GM19468 (cell line): ENCODE results near the gene EGFR.

Experiments
- ATAC-seq: cut with Tn5 transposase; IDR thresholded peaks from one replicate; pipeline ENCODE4 v1.9.1; 2021; ENCODE audit warnings: mild to moderate bottlenecking, moderate library complexity, moderate number of reproducible peaks; ENCODE audit not compliant: unreplicated experiment; ENCODE audit errors: extremely low read depth

The EGFR gene

DNA sequence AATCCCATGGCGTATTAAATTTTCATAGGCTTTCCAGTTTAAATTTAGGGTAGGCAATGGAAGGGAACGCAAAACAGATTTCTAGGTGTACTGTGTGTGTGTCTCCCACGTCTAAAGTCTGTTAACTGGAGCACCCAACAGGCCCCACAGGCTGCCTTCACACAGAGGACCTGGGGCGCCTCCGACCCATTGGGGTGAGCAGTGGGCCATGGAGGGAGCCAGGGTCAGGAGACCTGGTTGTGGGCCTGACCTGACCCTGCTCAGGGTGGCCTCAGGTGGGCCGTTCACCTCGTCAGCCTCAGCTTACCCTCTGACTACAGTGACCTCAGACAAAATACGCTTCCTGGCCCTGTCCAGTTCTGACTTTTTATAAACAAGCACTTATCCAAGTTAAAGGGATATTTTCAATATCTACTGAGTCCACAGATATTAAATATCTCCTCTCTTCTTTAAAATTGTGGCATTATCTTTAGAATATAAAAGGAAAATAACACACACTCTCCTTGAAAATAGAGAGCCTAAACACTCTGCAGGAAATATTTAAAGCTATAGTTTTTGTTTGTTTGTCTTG, 159.6 kb downstream of the EGFR start:
- no peak for ATAC-seq

DNA sequence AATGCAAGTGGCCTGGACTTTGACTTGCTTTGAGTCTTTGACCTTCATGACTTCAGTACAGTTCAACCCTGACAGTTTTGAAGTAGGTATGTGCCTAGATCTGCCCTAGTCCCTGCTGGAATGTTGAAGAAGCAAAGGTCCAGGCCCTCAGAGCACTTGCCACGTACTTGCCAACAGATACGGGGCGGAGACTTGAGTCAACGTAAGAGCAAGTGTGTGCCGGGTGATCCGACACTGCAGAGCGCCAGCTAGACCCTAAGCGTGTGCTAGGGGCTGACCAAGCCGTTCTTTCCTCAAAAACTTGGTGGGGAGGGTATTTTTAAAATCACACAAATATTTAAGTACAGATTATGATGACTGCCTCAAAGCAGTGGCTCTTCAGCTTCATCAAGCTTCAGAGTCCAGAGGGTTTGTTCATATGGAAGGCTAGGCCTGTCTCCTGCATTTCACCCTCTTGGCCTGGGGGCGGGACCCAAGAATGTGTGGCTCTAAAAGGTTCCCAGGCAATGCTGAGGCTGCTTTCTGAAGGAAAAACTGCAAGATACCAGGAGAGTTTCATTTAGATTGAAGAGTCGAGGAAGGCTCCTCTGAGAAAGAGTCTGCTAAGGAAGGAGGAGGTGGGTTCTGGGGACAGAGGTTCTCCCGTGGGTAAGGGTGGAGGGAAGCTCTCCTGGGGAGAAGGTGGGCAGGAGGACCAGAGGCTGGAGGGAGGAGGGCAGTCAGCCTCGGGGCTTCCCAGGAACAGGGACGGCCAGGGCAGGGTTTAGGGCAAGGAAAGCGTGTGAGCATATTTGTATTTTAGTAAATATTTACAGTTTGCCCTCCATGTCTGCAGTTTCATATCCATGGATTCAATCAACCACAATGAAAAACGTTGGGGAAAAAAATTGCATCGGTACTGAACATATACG, 160.3 kb downstream of the EGFR start:
- no peak for ATAC-seq

DNA sequence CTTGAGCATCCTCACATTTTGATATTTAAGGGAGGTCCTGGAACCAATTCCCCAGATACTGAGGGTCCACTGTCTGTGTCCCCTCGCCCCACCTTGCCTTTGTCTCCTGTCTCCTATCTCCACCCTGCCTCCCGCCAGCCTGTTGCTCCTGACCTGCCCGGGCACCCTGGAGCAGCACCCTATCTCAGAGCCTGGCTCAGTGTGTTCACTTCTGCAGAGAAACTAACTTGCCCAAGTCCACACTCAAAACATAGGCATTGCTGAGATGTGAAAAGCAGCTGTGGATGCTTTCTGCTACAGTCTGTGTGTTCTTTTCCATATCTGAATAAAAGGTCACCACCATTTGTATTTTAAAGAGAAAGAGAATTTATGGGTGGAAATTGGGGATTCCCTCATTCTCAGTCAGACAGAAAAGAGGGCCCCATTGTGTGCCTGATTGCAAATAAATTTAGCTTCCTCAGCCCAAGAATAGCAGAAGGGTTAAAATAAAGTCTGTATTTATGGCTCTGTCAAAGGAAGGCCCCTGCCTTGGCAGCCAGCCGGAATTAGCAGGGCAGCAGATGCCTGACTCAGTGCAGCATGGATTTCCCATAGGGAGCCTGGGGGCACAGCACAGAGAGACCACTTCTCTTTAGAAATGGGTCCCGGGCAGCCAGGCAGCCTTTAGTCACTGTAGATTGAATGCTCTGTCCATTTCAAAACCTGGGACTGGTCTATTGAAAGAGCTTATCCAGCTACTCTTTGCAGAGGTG, 161.3 kb downstream of the EGFR start:
- no peak for ATAC-seq

DNA sequence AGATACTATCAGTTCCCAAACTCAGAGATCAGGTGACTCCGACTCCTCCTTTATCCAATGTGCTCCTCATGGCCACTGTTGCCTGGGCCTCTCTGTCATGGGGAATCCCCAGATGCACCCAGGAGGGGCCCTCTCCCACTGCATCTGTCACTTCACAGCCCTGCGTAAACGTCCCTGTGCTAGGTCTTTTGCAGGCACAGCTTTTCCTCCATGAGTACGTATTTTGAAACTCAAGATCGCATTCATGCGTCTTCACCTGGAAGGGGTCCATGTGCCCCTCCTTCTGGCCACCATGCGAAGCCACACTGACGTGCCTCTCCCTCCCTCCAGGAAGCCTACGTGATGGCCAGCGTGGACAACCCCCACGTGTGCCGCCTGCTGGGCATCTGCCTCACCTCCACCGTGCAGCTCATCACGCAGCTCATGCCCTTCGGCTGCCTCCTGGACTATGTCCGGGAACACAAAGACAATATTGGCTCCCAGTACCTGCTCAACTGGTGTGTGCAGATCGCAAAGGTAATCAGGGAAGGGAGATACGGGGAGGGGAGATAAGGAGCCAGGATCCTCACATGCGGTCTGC, 162.2 kb downstream of the EGFR start:
- ATAC-seq = no peak

DNA sequence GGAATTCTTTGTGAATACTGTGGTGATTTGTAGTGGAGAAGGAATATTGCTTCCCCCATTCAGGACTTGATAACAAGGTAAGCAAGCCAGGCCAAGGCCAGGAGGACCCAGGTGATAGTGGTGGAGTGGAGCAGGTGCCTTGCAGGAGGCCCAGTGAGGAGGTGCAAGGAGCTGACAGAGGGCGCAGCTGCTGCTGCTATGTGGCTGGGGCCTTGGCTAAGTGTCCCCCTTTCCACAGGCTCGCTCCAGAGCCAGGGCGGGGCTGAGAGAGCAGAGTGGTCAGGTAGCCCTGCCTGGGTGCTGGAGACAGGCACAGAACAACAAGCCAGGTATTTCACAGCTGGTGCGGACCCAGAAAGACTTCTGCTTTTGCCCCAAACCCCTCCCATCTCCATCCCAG, 162.9 kb downstream of the EGFR start:
- no peak for ATAC-seq

DNA sequence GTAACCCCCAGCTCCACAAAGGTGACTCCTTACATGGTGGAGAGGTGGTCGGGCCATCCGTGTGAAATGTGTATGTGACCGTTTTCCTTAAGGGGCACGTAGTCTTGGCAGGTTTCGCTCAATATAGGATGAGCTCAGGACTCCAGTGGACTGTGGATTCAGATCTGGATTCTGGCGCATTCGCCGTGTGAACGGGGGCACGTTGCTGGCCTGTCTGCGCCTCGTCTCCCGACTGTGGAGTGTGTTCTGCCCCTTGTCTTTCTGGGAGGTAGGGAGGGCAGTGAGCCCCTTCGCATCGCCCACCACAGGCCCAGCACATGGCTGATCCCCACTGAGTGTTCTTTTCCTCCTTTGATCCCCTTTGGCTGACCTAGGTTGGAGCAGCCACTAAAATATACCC, 165.1 kb downstream of the EGFR start:
- no peak for ATAC-seq

DNA sequence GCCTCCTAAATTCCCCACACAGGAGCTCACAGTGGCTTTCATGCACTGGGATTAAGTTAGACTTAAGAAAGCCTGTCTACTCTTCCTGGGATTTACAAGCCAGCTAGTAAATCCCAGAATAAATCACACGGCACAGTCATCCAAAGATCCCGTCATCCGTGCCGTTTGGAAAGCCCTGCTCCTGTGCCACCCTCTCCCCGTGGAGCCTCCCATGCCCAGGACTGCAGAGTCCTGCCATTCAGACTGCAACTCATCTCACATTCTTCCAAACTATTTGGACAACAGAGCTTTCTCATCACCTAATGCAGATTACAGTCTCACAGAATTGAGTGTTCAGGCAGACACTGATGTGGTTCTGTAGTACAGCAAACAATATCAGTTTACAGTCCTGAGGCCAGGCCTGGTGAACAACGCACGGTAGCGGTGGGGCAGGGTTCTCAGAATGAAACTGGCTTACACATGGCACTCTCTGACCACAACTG, 166.5 kb downstream of the EGFR start:
- ATAC-seq = no peak

DNA sequence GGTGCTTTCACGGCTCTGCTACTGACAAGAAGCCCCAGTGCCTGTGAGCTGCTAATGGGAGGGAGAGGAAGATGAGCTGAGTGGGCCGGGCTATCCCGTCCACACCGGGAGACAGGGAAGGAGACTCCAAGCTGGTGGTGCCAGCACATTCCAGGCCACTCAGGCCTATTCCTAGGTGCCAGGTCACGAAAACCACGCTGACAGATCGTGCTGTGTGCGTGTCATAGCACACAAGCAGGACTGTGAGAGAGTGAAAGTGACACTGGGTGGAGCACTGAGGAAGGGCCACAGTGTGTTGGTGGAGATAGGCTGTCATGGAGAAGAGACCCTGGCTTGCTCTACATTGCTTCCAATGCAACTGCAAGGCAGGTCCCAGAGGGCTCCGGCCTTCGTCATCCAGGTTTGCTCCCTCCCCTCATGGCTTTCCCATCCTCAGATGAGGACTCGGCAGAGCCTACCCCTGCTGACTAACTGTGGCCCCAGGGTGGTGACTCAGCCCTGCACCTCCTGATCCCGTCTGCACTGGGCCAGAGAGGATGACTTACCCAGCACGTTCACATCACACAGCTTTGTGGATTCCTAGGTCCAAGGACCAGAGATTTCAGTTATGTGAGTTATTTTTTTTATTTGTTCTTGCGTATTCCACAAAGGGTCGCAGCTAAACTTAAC, 167.3 kb downstream of the EGFR start:
- no peak for ATAC-seq

DNA sequence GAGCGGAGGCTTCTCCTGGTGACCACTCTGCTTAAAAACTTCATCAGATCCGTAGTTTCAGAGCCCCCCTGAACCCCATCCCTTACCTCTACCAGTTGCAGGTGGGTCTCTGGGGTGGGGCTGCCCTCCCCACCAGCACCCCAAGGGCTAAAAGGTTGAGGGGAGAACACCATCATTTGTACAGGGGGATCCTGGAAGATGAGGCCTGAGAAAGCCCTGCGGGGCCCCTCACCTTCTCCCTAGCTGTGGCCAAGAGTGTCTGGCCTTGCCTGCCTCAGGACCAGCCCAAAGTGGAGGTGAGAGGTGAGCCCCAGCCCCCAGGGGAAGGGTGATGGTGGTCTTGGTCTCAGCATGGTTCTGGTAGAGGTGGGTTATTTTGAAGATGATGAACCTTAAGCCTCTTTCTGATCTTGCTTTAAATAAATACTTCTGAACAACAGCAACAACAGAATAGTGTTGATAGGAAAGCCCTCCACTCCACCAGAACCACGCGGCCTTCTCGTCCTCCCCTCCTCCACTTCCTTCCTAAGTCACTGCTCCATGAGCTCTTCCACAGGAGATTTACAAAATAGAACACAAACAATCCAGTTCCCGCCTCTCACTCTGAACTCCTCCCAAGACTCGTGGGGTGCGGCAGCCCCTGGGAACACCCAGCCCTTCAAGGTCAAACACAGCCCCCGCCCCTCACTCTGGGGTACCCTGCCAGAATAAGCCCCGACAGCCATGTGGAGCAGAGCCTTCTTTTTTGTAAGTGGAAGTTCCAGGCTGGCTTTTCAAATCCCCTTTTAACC, 169.1 kb downstream of the EGFR start:
- ATAC-seq = no peak

DNA sequence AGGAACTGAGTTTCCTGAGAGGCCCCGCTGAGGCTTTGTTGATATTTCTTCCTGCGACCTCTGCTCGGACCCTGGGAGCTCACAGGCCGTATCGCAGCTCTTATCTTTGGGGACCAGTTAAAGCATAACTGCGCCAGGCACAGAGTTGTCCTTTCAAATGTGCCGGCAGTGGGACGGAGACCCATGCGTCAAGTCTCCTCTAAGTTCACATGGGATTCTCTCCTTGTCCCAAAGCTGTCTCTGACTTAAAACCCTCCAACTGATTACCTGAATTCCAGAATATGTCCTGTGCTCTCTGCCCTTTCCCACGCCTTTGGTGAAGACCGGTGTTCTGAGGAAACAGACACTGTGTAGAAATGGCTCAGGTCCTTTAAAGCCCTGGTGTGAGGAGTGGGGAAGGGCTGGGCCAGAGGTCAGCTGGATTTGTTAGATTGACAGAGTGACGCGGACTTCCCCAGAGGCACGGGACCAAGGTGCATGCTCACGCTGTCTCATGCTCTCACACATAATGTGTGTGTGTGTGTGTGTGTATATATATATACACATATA, 169.8 kb downstream of the EGFR start:
- no peak for ATAC-seq

DNA sequence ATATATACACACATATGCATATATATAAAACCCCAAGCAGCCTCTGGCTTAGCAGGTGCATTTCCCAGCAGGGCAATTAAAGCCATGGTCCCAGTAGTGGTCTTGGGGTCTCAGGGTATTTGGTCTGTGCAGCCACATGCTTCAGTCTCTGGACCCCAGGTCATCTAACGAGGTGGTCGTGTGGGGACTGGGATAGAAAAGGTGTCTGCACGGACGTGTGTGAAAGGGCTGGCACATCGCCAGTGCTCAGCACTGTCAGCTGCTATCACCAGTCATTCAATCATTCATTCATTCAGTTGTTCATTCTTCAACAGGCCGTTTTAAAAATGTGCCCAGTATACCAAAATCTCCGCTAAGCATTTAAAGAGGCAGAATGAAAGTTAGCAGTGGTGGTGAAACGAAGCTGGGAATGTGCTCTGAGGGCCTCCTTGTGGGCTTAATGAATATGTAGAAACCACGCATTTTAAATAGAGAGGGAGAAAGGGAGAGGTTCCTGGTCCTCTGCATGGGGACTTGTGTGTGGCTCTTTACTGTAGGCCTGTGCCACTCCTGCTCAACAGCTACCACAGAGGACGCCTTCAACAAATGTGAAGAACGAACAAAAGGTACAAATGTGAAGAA, 170.4 kb downstream of the EGFR start:
- no peak for ATAC-seq

DNA sequence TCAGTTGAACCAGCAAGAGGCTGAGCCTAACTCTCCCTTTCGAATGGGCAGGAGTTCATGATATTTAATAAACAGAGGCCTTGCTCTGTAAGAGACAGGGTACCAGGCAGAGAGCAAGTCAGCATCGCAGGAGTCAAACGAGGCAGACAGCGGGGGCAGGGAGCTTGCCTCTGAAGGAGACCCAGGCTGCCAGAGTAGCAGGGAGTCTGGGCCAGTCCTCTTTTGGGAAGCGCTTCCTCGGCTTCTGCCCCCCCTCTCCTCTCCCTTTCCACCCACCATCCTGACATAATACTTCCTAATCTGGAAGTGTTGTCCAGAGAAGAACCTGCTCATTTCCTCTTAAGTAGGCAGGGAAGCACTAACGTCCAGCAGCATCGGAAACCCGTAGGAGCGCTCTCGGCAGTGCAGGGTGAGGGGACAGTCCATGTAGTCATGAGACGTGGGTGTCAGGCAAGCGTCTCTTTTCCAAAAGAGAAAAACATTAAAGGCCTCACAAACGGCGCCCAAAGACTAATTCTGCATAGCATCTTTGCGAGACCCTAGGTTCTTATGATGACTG, 171.1 kb downstream of the EGFR start:
- ATAC-seq = no peak

DNA sequence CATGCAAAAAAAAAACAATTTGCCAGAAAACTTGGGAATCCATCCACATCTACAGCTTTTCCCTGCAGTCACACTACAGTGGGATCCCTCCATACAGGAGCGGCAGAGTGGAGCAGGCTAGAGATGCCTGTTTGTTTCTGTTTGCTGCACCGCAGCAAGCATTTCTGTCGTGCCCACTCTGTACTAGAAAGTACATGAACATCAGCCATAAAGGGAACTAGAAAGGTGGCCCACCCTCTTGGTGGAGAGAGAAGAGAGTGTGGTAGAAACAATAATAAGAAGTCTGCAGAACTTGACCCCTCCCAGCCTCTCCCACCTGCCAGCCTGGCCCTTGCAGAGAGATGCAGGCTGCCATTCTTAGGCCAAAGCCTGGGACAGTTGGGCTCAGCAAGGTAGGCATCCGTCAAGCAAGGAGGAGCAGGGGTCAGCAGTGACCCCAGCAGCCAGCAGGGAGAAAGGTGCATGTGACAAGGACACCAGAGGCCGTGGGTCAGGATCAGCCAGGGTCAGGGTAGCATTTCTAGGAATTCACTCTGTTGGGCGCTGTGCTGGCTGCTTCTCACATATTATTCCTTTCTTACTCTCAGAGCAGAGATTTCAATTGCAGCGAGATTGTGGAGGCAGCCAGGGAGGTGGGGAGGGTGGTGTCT, 171.8 kb downstream of the EGFR start:
- no peak for ATAC-seq

DNA sequence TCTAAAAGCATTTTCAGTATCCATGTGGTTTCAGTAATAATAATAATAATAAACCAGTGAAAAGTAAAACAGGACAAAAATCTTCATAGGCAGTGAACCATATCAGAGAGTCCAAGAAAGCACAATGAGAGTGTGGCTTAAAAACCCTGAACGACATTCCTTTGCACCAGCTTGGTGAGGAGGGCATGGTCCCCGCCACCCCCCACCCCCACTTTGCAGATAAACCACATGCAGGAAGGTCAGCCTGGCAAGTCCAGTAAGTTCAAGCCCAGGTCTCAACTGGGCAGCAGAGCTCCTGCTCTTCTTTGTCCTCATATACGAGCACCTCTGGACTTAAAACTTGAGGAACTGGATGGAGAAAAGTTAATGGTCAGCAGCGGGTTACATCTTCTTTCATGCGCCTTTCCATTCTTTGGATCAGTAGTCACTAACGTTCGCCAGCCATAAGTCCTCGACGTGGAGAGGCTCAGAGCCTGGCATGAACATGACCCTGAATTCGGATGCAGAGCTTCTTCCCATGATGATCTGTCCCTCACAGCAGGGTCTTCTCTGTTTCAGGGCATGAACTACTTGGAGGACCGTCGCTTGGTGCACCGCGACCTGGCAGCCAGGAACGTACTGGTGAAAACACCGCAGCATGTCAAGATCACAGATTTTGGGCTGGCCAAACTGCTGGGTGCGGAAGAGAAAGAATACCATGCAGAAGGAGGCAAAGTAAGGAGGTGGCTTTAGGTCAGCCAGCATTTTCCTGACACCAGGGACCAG, 172.5 kb downstream of the EGFR start:
- no peak for ATAC-seq

DNA sequence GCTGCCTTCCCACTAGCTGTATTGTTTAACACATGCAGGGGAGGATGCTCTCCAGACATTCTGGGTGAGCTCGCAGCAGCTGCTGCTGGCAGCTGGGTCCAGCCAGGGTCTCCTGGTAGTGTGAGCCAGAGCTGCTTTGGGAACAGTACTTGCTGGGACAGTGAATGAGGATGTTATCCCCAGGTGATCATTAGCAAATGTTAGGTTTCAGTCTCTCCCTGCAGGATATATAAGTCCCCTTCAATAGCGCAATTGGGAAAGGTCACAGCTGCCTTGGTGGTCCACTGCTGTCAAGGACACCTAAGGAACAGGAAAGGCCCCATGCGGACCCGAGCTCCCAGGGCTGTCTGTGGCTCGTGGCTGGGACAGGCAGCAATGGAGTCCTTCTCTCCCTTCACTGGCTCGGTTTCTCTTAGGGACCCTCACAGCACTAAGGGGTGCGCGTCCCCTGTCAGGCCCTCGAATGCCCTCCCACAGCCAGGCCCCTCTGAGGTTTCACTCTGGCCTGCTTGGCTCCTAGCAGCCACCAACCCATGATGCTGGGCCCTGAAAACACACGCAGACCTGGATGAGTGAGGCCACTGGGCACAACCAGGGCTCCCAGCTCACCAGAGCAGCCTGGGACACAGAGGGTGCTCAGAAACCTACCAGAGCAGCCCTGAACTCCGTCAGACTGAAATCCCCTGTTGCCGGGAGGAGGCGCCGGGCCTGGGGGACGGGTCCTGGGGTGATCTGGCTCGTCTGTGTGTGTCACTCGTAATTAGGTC, 173.3 kb downstream of the EGFR start:
- no peak for ATAC-seq

DNA sequence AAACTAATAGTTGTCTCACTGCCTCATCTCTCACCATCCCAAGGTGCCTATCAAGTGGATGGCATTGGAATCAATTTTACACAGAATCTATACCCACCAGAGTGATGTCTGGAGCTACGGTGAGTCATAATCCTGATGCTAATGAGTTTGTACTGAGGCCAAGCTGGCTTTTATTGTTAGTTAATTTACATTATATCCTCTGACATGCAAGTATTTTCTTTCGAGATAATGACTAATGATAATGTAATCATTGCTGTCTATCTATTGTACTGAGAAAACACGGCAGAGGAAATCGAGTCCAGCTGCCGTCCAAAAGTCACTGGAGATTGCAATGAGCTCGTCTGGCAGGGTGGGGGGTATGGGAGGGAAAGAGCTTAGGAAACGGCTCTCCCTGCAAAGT, 173.9 kb downstream of the EGFR start:
- ATAC-seq = no peak
